Testis (tissue), 2 donors: Measurements from ENCODE around the gene COL9A3.

Source experiments
- POLR2A ChIP-seq: fragments of 450-650 bp; IDR thresholded peaks from one replicate; pipeline ENCODE4 v1.6.1; 2017; ENCODE audit warnings: antibody characterized with exemption, mild to moderate bottlenecking, moderate library complexity
- TF ChIP-seq, protein P1 (sequence below), 3 experiments: fragments of 450-650 bp in 2 of 3; fragments of 200-600 bp in 1 of 3; sonication (generic) in 1 of 3; IDR thresholded peaks; one replicate each; pipeline ENCODE4 v1.5.1; 2016 to 2019; ENCODE audit warnings: antibody characterized with exemption in 3 of 3, mild to moderate bottlenecking in 2 of 3, moderate library complexity in 1 of 3

DNA sequence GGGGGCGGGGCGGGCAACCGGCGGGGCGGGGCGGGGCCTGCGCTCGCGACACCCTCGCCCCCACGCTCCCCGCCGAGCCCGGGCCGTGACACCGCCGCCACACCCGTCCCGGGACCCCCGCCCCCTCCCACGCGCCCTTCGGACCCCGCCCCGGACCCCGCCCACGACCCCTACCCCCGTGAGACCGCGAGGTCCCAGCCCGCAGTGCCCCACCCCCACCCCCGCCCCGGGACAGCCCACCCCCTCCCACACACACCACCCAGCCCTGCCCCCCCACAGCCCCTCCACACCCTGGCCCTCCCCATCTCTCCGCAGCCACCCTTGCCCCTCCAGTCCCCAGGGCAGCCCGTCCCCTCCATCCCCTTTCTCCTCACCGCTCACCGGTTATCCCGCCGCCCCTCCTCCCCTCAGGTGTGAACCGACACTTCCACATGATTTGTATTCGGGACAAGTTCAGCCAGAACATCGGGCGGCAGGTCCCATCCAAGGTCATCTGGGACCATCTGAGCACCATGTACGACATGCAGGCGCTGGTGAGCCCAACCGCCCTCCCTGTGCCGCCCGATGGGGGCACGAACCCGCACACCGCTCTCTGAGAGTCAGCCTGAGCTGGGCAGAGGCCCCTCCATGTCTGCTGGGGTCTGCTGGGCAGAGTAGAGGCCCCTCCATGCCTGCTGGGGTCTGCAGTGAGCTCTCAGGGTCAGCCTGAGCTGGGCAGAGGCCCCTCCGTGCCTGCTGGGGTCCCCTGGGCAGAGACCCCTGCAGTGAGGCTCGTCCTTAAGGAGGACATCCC is 20.0 kb upstream of the COL9A3 start:
- TF ChIP-seq, protein P1, sequence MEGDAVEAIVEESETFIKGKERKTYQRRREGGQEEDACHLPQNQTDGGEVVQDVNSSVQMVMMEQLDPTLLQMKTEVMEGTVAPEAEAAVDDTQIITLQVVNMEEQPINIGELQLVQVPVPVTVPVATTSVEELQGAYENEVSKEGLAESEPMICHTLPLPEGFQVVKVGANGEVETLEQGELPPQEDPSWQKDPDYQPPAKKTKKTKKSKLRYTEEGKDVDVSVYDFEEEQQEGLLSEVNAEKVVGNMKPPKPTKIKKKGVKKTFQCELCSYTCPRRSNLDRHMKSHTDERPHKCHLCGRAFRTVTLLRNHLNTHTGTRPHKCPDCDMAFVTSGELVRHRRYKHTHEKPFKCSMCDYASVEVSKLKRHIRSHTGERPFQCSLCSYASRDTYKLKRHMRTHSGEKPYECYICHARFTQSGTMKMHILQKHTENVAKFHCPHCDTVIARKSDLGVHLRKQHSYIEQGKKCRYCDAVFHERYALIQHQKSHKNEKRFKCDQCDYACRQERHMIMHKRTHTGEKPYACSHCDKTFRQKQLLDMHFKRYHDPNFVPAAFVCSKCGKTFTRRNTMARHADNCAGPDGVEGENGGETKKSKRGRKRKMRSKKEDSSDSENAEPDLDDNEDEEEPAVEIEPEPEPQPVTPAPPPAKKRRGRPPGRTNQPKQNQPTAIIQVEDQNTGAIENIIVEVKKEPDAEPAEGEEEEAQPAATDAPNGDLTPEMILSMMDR (IDR thresholded peaks at IDR 0.05), result no peak
- no peak for TF ChIP-seq POLR2A
